Brain microvascular endothelial cell (primary cell): ENCODE data around the gene ADAMTS17.

ENCODE experiments used
- DNase-seq: peaks from one replicate; pipeline ENCODE4 v3.0.0-alpha.2; 2020
- H3K27ac ChIP-seq: fragments of 250-450 bp; sonication (Bioruptor Pico); 2 replicates; pipeline ENCODE4 v1.5.1; 2020; ENCODE audit warnings: mild to moderate bottlenecking, moderate library complexity
- H3K27me3 ChIP-seq: fragments of 250-450 bp; sonication (Bioruptor Pico); replicated peaks from 2 replicates; pipeline ENCODE4 v1.5.1; 2020; ENCODE audit warnings: mild to moderate bottlenecking
- H3K36me3 ChIP-seq: fragments of 250-450 bp; sonication (Bioruptor Pico); replicated peaks from 2 replicates; pipeline ENCODE4 v1.5.1; 2020; ENCODE audit warnings: mild to moderate bottlenecking
- H3K4me3 ChIP-seq: 2 replicates; pipeline ENCODE4 v1.5.1; 2011; ENCODE audit warnings: low read depth, mild to moderate bottlenecking, control low read depth, low read length, moderate library complexity
- in situ Hi-C: cut with HindIII; loops from 2 replicates; pipeline ENCODE4 v1.10.0; 2017; ENCODE audit warnings: low sequenced_read_pairs, low pct_ligation_motif_present
- TF ChIP-seq, protein P1 (sequence below): IDR thresholded peaks from 2 replicates; pipeline ENCODE4 v1.5.1; 2011; ENCODE audit warnings: low read depth, mild to moderate bottlenecking, moderate library complexity, low read length, control low read depth, inconsistent platforms; ENCODE audit errors: missing control alignments

The ADAMTS17 gene

DNA sequence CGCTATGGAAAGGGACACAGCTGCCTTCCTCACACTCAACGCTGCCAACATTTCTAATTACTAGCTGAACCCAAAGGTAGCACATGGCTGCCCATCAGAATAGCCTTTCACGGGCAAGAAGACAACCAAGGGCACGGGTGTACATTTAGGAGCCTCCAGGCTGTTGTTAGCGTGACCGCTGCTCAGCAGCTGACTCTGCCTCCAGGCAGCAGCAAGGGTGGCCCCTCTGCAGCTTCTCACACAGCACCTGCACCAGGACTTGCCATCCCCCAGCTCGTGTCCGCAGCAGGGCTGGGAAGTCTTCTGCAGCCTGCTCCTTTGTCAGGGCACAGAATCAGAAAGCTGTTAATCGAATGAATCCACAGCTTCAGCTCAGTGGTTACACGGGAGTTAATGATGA is 146.8 kb downstream of the ADAMTS17 start:
- H3K27ac ChIP-seq: no peak overlapping the region
- no peaks in the 10 kb centered on the region for H3K27me3 ChIP-seq
- H3K36me3 ChIP-seq: no peaks in the 10 kb centered on the region
- no peak overlapping the region for H3K4me3 ChIP-seq
- TF ChIP-seq, protein P1, sequence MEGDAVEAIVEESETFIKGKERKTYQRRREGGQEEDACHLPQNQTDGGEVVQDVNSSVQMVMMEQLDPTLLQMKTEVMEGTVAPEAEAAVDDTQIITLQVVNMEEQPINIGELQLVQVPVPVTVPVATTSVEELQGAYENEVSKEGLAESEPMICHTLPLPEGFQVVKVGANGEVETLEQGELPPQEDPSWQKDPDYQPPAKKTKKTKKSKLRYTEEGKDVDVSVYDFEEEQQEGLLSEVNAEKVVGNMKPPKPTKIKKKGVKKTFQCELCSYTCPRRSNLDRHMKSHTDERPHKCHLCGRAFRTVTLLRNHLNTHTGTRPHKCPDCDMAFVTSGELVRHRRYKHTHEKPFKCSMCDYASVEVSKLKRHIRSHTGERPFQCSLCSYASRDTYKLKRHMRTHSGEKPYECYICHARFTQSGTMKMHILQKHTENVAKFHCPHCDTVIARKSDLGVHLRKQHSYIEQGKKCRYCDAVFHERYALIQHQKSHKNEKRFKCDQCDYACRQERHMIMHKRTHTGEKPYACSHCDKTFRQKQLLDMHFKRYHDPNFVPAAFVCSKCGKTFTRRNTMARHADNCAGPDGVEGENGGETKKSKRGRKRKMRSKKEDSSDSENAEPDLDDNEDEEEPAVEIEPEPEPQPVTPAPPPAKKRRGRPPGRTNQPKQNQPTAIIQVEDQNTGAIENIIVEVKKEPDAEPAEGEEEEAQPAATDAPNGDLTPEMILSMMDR: no peak
- in situ Hi-C loops: no loop called here
- DNase-seq: no peak

DNA sequence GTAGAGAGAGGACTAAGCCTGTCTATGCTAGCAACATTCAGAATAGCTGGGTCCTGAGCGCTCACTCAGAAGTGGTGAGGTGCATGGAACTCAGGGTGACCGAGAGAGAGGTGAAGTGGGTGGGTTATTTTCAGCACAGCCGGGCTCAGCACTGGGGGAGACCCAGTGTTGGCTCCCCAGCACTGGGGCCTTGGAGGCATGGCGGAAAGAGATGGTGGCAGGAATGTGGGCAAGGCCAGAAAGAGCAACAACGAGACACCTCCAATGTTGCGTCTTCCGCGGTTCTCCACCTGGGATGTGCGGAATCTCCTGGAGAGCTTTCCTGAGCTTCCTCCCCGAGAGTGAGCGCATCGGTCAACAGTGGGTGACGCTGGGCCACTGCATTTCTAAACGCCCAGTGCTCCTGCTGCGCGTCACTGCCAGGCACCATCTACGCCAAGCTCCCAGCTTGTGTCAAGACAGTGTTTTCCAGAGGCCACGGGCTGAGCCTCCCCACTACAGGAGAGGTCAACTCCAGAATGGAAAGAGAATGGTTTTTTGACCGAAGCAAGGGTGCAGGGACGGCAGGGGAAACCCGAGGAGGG is 148.4 kb downstream of the ADAMTS17 start:
- DNase-seq: no peak
- no peak overlapping the region for H3K27ac ChIP-seq

DNA sequence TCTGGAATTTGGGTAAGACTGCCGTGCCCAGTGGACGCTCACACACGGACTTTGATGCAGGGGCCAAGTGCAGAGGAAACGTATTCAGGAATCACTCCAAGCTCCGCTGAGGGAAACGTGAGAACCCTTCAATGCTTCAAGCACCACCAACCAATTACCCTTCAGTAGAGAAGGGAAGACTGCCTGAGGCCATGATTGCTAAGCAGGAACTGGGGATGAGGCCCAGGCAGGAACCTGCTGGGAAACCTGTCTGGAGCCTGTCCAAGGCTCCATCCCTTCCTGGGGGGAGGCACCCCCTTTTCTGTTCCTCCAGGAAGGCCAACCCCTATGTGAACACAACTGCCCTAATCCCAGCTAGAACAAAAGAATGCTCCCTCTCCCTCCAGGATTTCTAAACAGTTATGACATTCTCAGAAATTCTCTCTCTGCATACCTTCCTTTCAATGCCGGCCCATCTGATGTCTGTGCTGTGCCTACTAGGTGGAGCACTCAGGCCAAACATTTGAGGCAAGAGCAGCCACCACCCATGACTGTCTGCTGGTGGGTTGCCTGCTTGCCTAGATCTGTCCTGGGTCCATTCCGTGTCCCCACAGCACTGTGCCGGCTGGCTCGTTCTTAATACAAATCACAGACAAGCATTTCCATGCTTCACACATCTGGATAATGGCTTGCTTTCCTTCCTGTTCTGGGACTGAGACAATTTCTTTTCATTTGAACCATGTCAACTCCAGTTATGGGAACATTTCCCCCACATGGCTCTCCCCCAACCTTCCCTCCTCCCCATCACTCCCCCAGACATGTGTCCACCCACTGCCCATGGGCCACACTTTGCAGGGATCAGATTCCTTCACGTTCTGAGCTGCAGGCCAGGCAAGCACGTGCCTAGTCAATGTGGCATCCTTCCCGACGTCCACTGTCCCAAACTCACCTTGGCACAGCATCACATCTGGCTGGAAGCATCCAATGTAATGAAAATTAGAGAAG is 149.4 kb downstream of the ADAMTS17 start:
- Histone ChIP-seq H3K4me3 (no peak overlapping the region), H3K27me3 (no peaks in the 10 kb centered on the region), H3K27ac (no peak overlapping the region), H3K36me3 (no peaks in the 10 kb centered on the region)
- in situ Hi-C loops: no loop called here
- TF ChIP-seq, protein P1: no peak
- DNase-seq: no peak

More for the DNA sequence above, 148.4 kb downstream of the ADAMTS17 start:
- in situ Hi-C loops: no loop called here
- Histone ChIP-seq H3K27me3 (no peaks in the 10 kb centered on the region), H3K36me3 (no peaks in the 10 kb centered on the region), H3K4me3 (no peak overlapping the region)
- TF ChIP-seq, protein P1: no peak

DNA sequence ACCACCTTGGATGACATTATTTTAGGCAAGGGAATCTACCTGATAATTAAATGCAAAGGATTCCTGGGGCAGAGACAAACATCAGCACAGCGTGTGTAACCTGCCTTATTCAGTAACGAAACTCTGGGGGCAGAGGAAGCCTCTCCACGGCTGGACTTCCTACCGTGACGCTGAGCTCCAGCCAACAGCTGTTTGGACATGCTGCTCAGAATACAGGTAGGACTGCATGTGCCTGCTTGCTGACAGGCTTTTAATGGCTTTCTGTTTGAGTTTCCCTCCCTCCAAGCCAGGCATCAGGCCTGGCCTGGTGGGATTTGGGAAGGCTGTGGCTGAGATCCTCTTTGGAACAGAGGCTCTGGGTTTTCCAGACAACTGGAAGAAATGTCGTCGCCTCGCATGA is 150.6 kb downstream of the ADAMTS17 start:
- in situ Hi-C loops: no loop called here
- no peak overlapping the region for H3K27ac ChIP-seq

DNA sequence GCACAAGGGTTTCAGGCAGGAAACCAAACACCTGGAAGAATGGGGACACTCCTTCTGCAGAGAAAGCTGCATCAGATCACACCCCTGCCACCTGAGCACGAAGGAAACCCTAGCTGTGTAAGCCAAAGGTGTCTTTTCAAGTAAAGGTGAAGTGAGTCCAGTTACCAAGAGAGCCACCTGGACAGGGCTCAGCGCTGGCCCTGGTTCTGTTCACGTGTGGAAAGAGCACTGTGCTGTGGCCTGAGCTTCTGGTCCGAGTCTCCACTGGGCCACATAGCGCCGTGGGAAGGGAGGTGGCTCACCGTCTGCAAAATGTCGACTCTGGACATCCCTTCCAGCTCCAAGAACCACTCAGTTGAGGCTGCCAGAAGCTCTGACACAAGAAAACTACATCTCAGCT is 151.1 kb downstream of the ADAMTS17 start:
- Histone ChIP-seq H3K27me3 (no peaks in the 10 kb centered on the region), H3K36me3 (no peaks in the 10 kb centered on the region), H3K4me3 (no peak overlapping the region), H3K27ac (no peak overlapping the region)
- in situ Hi-C loops: no loop called here
- no peak for DNase-seq
- TF ChIP-seq, protein P1: no peak

More for the DNA sequence above, 150.6 kb downstream of the ADAMTS17 start:
- TF ChIP-seq, protein P1: no peak
- no peaks in the 10 kb centered on the region for H3K27me3 ChIP-seq
- DNase-seq: no peak
- no peaks in the 10 kb centered on the region for H3K36me3 ChIP-seq
- H3K4me3 ChIP-seq: no peak overlapping the region
